GM19193 (cell line): ENCODE measurements around the gene THBS2.

Experiments
- POLR2A ChIP-seq: IDR thresholded peaks from 4 replicates; pipeline ENCODE4 v1.6.1; 2011; ENCODE audit not compliant: insufficient read depth, insufficient read length; ENCODE audit errors: extremely low read depth

THBS2 gene

GRCh38 chr6:169243661-169244060 is 10.0 kb downstream of the THBS2 start:
- TF ChIP-seq POLR2A: no peak

GRCh38 chr6:169243186-169243585 is 10.5 kb downstream of the THBS2 start:
- no peak for TF ChIP-seq POLR2A

GRCh38 chr6:169241688-169242350 is 11.8 kb downstream of the THBS2 start:
- TF ChIP-seq POLR2A: no peak

- TF ChIP-seq POLR2A: no peak
These were observed 12.9 kb downstream of the THBS2 start for GRCh38 chr6:169240591-169241390.

DNA sequence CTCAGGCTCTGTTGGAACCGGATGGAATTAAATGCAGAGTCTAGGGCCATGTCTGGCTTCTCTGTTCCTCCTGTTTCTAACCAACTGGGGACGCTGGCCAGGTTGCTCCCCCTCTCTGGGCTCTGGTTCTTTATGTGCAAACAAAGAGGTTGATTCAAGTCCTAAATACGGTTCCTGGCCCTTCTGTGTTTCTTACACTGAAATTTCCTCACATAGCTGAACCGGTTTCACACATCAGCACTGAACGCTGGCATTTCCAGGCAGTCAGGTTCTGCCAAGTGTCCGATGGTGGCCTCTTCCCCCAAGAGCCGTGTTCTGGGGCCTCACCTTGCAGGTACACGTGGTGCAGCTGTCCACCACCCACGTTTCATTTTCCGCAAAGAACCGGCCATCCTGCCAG is 13.5 kb downstream of the THBS2 start:
- no peak for TF ChIP-seq POLR2A

DNA sequence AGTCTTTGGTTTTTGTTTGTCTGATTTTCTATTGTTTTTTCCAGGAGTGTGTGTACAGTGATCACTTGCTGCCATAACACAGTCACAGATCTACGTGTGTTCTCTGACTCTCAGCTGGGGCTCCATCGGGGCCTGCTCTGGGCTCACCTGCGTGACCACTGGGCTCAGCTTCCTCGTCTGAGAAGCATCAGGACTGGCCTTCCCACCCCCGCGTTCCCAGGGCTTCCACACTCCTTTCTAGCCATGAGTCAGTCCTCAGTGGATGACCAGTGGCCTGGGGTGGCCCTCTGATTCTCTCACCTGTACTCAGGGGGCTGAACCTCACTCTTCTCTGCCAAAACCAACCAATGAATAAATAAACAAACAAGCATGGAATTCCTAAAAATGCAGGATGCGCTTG is 14.5 kb downstream of the THBS2 start:
- TF ChIP-seq POLR2A: no peak

DNA sequence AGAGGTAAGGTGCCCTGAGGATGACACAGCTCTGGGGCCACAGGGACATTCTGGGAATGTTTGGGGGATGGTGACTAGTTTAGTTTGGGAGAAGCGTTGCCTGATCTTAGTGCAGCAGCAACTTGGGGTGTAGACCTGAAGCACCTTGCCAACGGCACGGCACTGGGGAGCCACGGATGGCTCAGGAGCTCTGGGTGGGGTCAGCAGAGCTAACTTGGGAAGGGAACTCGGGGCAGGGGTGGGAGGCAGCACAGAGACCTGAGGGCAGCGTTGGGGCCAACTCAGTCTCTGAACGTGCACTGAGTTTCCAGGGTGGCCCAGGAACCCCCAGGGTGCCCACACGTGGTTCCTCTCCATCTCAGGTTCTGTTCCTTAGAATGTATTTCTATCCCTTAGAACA is 14.9 kb downstream of the THBS2 start:
- TF ChIP-seq POLR2A: no peak

DNA sequence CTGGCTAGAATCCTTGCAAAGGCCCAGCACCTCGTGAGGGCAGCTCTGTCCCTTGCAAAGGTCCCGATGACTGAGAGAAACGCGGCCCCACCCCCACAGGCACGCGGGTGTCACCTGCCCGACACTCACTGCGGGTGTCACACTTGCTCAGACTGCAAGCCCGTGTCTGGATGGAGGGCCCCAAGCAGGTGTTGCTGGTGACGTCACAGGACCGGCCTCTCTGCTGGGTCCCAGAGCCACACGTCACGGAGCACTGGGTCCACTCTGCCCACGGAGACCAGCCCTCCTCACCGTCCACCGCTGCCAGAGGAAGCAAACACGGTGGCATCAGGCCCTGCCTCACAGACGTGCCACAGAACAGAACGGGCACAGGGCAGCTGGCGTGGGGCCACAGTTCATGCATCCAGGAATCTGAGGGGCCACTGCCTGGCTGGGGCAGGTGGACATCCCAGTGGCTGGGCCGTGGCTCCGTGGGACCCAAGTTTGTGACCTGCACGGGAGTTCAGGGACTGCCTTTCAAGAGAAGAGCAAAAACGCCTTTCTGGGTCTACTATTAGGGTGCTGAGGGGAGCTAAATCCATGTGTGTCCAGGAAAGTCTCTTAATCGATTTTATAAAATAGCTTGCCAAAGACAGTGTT is 16.0 kb downstream of the THBS2 start:
- TF ChIP-seq POLR2A: no peak

GRCh38 chr6:169236988-169237387 is 16.7 kb downstream of the THBS2 start:
- TF ChIP-seq POLR2A: no peak

DNA sequence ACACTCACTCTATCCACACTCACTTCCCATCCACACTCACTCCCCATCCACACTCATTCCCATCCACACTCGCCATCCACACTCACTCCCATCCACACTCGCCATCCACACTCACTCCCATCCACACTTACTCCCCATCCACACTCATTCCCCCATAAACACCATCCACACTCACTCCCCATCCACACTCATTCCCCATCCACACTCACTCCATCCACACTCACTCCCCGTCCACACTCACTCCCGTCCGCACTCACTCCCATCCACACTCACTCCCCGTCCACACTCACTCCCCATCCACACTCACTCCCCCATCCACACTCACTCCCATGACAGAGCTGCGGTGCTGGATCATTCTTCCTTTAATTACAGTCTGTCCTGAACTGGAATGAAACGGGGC is 17.1 kb downstream of the THBS2 start:
- no peak for TF ChIP-seq POLR2A

- no peak for TF ChIP-seq POLR2A
These were observed 18.4 kb downstream of the THBS2 start for GRCh38 chr6:169235286-169235685.

GRCh38 chr6:169234634-169235033 is 19.0 kb downstream of the THBS2 start:
- no peak for TF ChIP-seq POLR2A

GRCh38 chr6:169233832-169234231 is 19.8 kb downstream of the THBS2 start:
- TF ChIP-seq POLR2A: no peak

DNA sequence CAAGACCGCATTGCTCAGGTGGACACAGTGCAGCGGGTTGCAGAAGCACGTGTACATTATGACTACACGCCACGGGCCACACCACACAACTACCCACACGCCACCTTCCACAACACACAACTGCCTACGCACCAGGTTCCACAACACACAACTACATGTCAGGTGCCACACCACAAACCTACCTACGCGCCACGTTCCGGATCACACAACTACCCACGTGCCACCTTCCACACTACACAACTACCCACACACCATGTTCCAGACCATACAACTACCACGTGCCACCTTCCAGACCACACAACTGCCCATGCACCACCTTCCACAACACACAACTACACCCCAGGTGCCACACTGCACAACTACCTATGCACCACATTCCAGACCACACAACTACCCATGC is 20.5 kb downstream of the THBS2 start:
- no peak for TF ChIP-seq POLR2A

DNA sequence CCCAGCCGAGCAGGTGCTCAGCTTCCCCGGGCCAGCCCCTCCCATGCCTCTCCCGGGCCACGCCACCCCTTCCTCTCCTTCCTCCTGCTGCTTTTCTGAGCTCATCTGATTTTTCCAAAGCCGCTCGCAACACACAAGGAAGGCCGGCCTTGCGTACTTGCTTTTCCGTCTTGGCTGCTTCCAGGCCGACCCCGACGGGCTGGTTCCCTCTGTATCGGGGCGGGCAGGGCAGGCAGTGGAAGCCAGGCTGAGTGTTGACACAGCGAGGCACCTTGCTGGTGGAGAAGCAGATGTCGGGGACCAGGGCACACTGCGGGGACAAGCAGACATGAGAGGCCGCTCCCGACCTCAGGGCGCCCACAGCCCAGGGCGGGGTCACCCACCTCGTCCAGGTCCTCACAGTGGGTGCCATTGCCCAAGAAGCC is 21.1 kb downstream of the THBS2 start:
- TF ChIP-seq POLR2A: no peak

DNA sequence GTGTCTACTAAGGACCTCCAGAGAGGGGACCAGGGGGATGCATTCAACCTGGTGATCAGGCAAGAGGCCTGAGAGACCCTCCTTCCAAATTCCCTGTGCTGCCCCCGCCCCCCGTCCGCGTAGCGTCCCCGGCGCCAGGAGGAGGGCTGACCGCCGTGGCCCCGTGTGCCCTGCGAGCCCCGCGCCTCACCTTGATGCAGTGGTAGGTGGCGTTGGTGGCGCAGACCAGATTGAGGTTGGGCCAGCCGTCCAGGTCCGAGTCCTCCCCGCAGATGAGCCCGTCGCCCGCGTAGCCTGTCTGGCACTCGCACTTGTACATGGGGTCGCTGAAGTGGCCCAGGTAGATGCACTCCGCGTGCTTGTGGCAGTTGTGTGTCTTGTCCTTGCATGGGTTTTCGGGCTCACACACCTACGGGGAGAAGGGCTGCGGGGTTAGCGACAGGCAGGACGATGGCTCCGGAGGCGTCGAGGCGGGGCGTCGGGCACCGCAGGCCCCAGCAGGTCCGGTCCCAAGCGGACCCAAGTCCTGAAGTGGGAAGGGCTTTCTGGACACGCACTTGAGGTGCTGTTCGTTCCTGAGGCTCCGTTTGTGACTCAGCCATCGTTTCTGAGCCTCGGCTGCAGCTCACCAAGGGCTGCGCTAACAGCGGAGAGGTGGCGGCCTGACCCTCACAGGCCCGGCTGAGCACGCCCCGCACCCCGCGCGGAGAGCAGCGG is 21.7 kb downstream of the THBS2 start:
- no peak for TF ChIP-seq POLR2A
